GM10847 (cell line): ENCODE data around the gene GAB4.

Experiments used
- POLR2A ChIP-seq: IDR thresholded peaks from 2 replicates; pipeline ENCODE4 v1.6.1; 2011; ENCODE audit not compliant: insufficient read length; ENCODE audit errors: extremely low read depth

The GAB4 gene

GRCh38 chr22:16925407-16925966, 82.5 kb downstream of the GAB4 start:
- TF ChIP-seq POLR2A, result no peak

- TF ChIP-seq POLR2A, result no peak
These were observed 85.3 kb downstream of the GAB4 start for GRCh38 chr22:16922706-16923105.

GRCh38 chr22:16922076-16922475, 85.9 kb downstream of the GAB4 start:
- no peak for TF ChIP-seq POLR2A

GRCh38 chr22:16917144-16918003, 90.6 kb downstream of the GAB4 start:
- no peak for TF ChIP-seq POLR2A

GRCh38 chr22:16915701-16916100, 92.3 kb downstream of the GAB4 start:
- no peak for TF ChIP-seq POLR2A

- no peak for TF ChIP-seq POLR2A
These were observed 94.0 kb downstream of the GAB4 start for GRCh38 chr22:16914006-16914405.

- TF ChIP-seq POLR2A, result no peak
These were observed 95.7 kb downstream of the GAB4 start for GRCh38 chr22:16912281-16912680.
